HEK293 (cell line): Measurements from ENCODE around the gene ARHGEF12.
A peak's percentile ranks its signal among the peaks of the same experiment; 100 is the strongest.

Experiments used
- CTCF ChIA-PET: fragments of 350-600 bp; formaldehyde crosslinking; extraction: SDS; loops from one replicate; lab custom pipeline; 2021; ENCODE audit warnings: antibody characterized with exemption; lab: Yijun Ruan, JAX
- POLR2A ChIA-PET: fragments of 300-600 bp; formaldehyde crosslinking; extraction: SDS; loops from one replicate; lab custom pipeline; 2020; ENCODE audit warnings: antibody characterized with exemption, inconsistent platforms; lab: Yijun Ruan, JAX
- H3K27ac ChIP-seq: fragments of 200-500 bp; sonication (Bioruptor generic); 2 replicates; pipeline ENCODE4 v1.5.1; 2014; ENCODE audit warnings: low read depth, low read length, control low read depth, inconsistent platforms; ENCODE audit errors: extremely low read depth
- H3K36me3 ChIP-seq, 2 experiments: fragments of 200-500 bp in 1 of 2; sonication (Bioruptor generic) in 1 of 2; 1 replicate in 1 of 2; 2 replicates in 1 of 2; pipeline ENCODE4 v1.5.1; 2014 to 2017; ENCODE audit warnings: inconsistent platforms in 2 of 2, low read length in 2 of 2; ENCODE audit not compliant: control insufficient read depth in 2 of 2, insufficient read depth in 1 of 2
- H3K4me1 ChIP-seq: fragments of 200-500 bp; sonication (Bioruptor generic); 2 replicates; pipeline ENCODE4 v1.5.1; 2014; ENCODE audit warnings: mild to moderate bottlenecking, low read length, inconsistent platforms; ENCODE audit not compliant: control insufficient read depth, insufficient read depth
- H3K4me3 ChIP-seq: 2 replicates; pipeline ENCODE4 v1.5.1; 2011; ENCODE audit warnings: low read depth, mild to moderate bottlenecking, control low read depth, low read length, moderate library complexity
- H3K9me3 ChIP-seq: fragments of 200-500 bp; sonication (Bioruptor generic); 2 replicates; pipeline ENCODE4 v1.5.1; 2014; ENCODE audit warnings: low read depth, low read length, inconsistent platforms; ENCODE audit not compliant: control insufficient read depth, insufficient read depth
- HOXC10 ChIP-seq: sonication (generic); formaldehyde crosslinking; IDR thresholded peaks from 2 replicates; pipeline ENCODE4 v1.8.1; 2023; ENCODE audit warnings: mild to moderate bottlenecking, missing genetic modification reagents
- KLF1 ChIP-seq: fragments of 450-650 bp; formaldehyde crosslinking; IDR thresholded peaks from 2 replicates; pipeline ENCODE4 v1.5.1; 2016; ENCODE audit warnings: missing biosample characterization, missing genetic modification characterization
- KLF7 ChIP-seq: fragments of 450-650 bp; formaldehyde crosslinking; IDR thresholded peaks from 2 replicates; pipeline ENCODE4 v1.5.1; 2016; ENCODE audit warnings: missing biosample characterization, missing genetic modification characterization, borderline replicate concordance
- OVOL3 ChIP-seq: fragments of 450-650 bp; formaldehyde crosslinking; IDR thresholded peaks from 2 replicates; pipeline ENCODE4 v1.5.1; 2016; ENCODE audit warnings: missing biosample characterization, missing genetic modification characterization
- PRDM1 ChIP-seq: fragments of 450-650 bp; formaldehyde crosslinking; IDR thresholded peaks from 2 replicates; pipeline ENCODE4; 2016; ENCODE audit warnings: missing biosample characterization, missing genetic modification characterization
- RBAK ChIP-seq: fragments of 450-650 bp; formaldehyde crosslinking; IDR thresholded peaks from 2 replicates; pipeline ENCODE4 v1.5.1; 2016; ENCODE audit warnings: missing biosample characterization, missing genetic modification characterization
- ZBTB1 ChIP-seq: fragments of 450-650 bp; formaldehyde crosslinking; IDR thresholded peaks from 2 replicates; pipeline ENCODE4 v1.5.1; 2016; ENCODE audit warnings: missing biosample characterization, missing genetic modification characterization
- ZNF132 ChIP-seq: fragments of 450-650 bp; formaldehyde crosslinking; IDR thresholded peaks from 2 replicates; pipeline ENCODE4 v1.5.1; 2017; ENCODE audit warnings: missing biosample characterization, missing genetic modification characterization, borderline replicate concordance
- ZNF202 ChIP-seq: fragments of 450-650 bp; formaldehyde crosslinking; IDR thresholded peaks from 2 replicates; pipeline ENCODE4 v1.5.1; 2016; ENCODE audit warnings: missing biosample characterization, missing genetic modification characterization, borderline replicate concordance
- ZNF248 ChIP-seq: fragments of 450-650 bp; formaldehyde crosslinking; IDR thresholded peaks from 2 replicates; pipeline ENCODE4 v1.5.1; 2017; ENCODE audit warnings: missing biosample characterization, missing genetic modification characterization
- ZNF501 ChIP-seq: fragments of 450-650 bp; formaldehyde crosslinking; IDR thresholded peaks from 2 replicates; pipeline ENCODE4 v1.5.1; 2016; ENCODE audit warnings: missing biosample characterization, missing genetic modification characterization
- ZNF544 ChIP-seq: fragments of 450-650 bp; formaldehyde crosslinking; IDR thresholded peaks from 2 replicates; pipeline ENCODE4 v1.5.0; 2017; ENCODE audit warnings: missing biosample characterization, missing genetic modification characterization
- ZNF558 ChIP-seq: fragments of 450-650 bp; formaldehyde crosslinking; IDR thresholded peaks from 2 replicates; pipeline ENCODE4 v1.5.1; 2016; ENCODE audit warnings: missing biosample characterization, missing genetic modification characterization
- ZNF596 ChIP-seq: fragments of 450-650 bp; IDR thresholded peaks from 2 replicates; pipeline ENCODE4 v1.5.0; 2018; ENCODE audit warnings: missing biosample characterization, mild to moderate bottlenecking, missing genetic modification characterization, moderate library complexity
- ZNF626 ChIP-seq: fragments of 450-650 bp; sonication (Bioruptor Pico); formaldehyde crosslinking; IDR thresholded peaks from 2 replicates; pipeline ENCODE4 v1.5.1; 2018; ENCODE audit warnings: missing biosample characterization, missing genetic modification characterization, inconsistent platforms
- ZNF629 ChIP-seq: fragments of 450-650 bp; formaldehyde crosslinking; IDR thresholded peaks from 2 replicates; pipeline ENCODE4 v1.5.1; 2017; ENCODE audit warnings: missing biosample characterization, missing genetic modification characterization
- ZNF792 ChIP-seq: fragments of 450-650 bp; formaldehyde crosslinking; IDR thresholded peaks from 2 replicates; pipeline ENCODE4 v1.5.1; 2016; ENCODE audit warnings: missing biosample characterization, missing genetic modification characterization
- ZNF830 ChIP-seq: fragments of 450-650 bp; IDR thresholded peaks from 2 replicates; pipeline ENCODE4 v1.5.0; 2018; ENCODE audit warnings: missing biosample characterization, missing genetic modification characterization, low read depth, mild to moderate bottlenecking, moderate library complexity
- ZNF843 ChIP-seq: fragments of 450-650 bp; formaldehyde crosslinking; IDR thresholded peaks from 2 replicates; pipeline ENCODE4 v1.5.1; 2016; ENCODE audit warnings: missing biosample characterization, missing genetic modification characterization
- ZSCAN16 ChIP-seq: fragments of 450-650 bp; formaldehyde crosslinking; IDR thresholded peaks from 2 replicates; pipeline ENCODE4 v1.5.1; 2016; ENCODE audit warnings: missing biosample characterization, missing genetic modification characterization
- ZSCAN30 ChIP-seq: fragments of 450-650 bp; IDR thresholded peaks from 2 replicates; pipeline ENCODE4 v1.5.1; 2018; ENCODE audit warnings: missing biosample characterization, mild to moderate bottlenecking, missing genetic modification characterization, moderate library complexity
- TF ChIP-seq, protein P1 (sequence below): fragments of 450-650 bp; formaldehyde crosslinking; IDR thresholded peaks from 2 replicates; pipeline ENCODE4 v1.5.1; 2016; ENCODE audit warnings: missing biosample characterization, missing genetic modification characterization
- TF ChIP-seq, protein P2 (sequence below): fragments of 450-650 bp; IDR thresholded peaks from 2 replicates; pipeline ENCODE4 v1.5.1; 2018; ENCODE audit warnings: missing biosample characterization, mild to moderate bottlenecking, missing genetic modification characterization
- TF ChIP-seq, protein P3 (sequence below): fragments of 450-650 bp; formaldehyde crosslinking; IDR thresholded peaks from 2 replicates; pipeline ENCODE4 v1.5.1; 2017; ENCODE audit warnings: missing biosample characterization, missing genetic modification characterization
- TF ChIP-seq, protein P4 (sequence below): fragments of 450-650 bp; formaldehyde crosslinking; IDR thresholded peaks from 2 replicates; pipeline ENCODE4 v1.5.1; 2016; ENCODE audit warnings: missing biosample characterization, missing genetic modification characterization
- TF ChIP-seq, protein P5 (sequence below): fragments of 450-650 bp; formaldehyde crosslinking; IDR thresholded peaks from 2 replicates; pipeline ENCODE4 v1.5.1; 2016; ENCODE audit warnings: missing biosample characterization, missing genetic modification characterization

Gene ARHGEF12

DNA sequence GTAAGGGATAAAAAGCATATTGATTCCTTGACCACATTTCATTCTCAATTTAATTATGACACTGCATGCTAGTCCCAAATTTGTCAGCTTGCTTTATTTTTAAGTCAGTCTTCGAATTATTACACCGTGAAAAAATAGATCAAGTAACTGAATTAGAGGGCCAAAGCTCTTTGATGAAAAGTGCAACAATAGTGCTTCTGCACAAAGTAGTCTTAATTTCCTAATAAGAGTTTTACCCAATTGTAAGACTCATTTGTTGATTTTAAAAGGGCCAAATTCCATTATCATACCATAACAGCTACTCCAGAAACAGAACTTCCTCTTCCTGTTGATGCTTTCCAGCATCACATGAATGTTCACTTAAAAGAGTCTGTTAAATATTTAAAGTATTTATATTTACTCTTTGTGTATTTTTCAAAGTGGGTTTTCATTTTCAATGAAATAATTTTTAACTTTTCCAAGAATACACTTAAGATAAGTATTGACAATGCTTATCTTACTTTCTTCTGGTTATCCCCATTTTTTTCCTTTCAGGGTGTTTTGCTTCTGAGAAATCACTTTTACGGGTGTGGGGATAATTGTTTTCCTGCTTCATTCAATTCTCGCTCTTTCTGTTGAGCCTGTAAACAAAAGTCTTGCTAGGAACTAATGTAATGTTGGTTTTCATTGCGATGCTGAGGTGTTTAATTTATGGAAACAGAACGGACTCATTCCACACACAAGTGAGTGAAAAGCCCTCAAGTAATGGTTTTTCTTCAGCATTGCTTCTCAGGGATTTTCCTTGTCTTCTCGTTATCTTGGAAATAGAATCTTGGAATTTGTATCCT lies 2.1 kb downstream of the ARHGEF12 start (continued):
- TF ChIP-seq, protein P1, sequence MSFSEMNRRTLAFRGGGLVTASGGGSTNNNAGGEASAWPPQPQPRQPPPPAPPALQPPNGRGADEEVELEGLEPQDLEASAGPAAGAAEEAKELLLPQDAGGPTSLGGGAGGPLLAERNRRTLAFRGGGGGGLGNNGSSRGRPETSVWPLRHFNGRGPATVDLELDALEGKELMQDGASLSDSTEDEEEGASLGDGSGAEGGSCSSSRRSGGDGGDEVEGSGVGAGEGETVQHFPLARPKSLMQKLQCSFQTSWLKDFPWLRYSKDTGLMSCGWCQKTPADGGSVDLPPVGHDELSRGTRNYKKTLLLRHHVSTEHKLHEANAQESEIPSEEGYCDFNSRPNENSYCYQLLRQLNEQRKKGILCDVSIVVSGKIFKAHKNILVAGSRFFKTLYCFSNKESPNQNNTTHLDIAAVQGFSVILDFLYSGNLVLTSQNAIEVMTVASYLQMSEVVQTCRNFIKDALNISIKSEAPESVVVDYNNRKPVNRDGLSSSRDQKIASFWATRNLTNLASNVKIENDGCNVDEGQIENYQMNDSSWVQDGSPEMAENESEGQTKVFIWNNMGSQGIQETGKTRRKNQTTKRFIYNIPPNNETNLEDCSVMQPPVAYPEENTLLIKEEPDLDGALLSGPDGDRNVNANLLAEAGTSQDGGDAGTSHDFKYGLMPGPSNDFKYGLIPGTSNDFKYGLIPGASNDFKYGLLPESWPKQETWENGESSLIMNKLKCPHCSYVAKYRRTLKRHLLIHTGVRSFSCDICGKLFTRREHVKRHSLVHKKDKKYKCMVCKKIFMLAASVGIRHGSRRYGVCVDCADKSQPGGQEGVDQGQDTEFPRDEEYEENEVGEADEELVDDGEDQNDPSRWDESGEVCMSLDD (tag by site-specific recombination) = no peak
- TF ChIP-seq PRDM1 = peak; percentile 79

DNA sequence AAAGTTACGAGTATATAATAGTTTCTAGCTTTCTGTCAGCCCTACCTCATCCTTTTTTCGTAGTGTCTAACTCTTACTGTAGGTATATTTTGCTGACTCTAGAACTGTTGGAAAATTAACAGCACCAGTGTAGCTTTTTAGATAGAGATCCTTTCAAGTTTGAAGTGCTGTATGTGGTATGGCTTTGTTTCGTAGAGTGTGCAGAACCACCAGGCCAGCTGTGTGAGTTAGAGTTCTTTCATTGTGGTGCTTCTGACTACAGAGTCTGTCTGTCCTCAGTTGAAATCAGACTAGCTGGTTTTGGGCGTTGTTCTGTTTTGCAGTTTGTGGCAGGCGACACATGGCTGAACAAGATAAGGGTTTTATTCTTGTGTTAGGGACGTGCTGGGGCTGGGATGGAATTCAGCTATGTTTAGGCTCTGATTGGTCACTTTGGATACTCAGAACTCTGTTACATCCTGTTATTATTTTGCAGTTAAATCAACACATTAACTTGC lies 3.2 kb downstream of the ARHGEF12 start:
- CTCF ChIA-PET = interaction anchor here (1.1 to 1.3 kb wide), 2 partner anchors 8 to 93 kb away, joined by 4 to 6 read pairs; no protein-coding TSS in a partner anchor
- Histone ChIP-seq H3K4me3 (peak overlapping the region; percentile 84), H3K9me3 (no peaks in the 10 kb centered on the region), H3K36me3 (no peaks in the 10 kb centered on the region), H3K4me1 (peaks cover 2% of the 10 kb centered on the region; the same call in 1 of the 2 replicates), H3K27ac (no peak overlapping the region)
- POLR2A ChIA-PET = interaction anchor here (0.6 to 1.2 kb wide), 2 partner anchors 64 to 102 kb away, joined by 3 read pairs; no protein-coding TSS in a partner anchor
- TF ChIP-seq ZNF830 = no peak
- TF ChIP-seq ZNF132 (tag by site-specific recombination) = no peak
- TF ChIP-seq ZBTB1 (tag by site-specific recombination) = no peak
- TF ChIP-seq KLF7 = peak; percentile 87; the same call in 1 of the 2 replicates
- no peak for TF ChIP-seq OVOL3
- TF ChIP-seq ZNF202 (tag by site-specific recombination) = no peak
- TF ChIP-seq, protein P2, sequence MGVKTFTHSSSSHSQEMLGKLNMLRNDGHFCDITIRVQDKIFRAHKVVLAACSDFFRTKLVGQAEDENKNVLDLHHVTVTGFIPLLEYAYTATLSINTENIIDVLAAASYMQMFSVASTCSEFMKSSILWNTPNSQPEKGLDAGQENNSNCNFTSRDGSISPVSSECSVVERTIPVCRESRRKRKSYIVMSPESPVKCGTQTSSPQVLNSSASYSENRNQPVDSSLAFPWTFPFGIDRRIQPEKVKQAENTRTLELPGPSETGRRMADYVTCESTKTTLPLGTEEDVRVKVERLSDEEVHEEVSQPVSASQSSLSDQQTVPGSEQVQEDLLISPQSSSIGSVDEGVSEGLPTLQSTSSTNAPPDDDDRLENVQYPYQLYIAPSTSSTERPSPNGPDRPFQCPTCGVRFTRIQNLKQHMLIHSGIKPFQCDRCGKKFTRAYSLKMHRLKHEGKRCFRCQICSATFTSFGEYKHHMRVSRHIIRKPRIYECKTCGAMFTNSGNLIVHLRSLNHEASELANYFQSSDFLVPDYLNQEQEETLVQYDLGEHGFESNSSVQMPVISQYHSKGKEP (tag by site-specific recombination) = no peak
- TF ChIP-seq ZNF544 = no peak
- TF ChIP-seq ZNF843 (tag by site-specific recombination) = no peak
- TF ChIP-seq ZNF629 (tag by site-specific recombination) = no peak
- no peak for TF ChIP-seq ZSCAN16
- TF ChIP-seq ZNF792 (tag by site-specific recombination) = no peak
- TF ChIP-seq KLF1 = no peak; the same call in 1 of the 2 replicates
- no peak for TF ChIP-seq ZNF626 (tag by site-specific recombination)
- TF ChIP-seq RBAK (tag by site-specific recombination) = no peak
- TF ChIP-seq ZNF501 (tag by site-specific recombination) = no peak
- no peak for TF ChIP-seq ZNF596 (tag by site-specific recombination)
- no peak for TF ChIP-seq ZNF558
- TF ChIP-seq, protein P3, sequence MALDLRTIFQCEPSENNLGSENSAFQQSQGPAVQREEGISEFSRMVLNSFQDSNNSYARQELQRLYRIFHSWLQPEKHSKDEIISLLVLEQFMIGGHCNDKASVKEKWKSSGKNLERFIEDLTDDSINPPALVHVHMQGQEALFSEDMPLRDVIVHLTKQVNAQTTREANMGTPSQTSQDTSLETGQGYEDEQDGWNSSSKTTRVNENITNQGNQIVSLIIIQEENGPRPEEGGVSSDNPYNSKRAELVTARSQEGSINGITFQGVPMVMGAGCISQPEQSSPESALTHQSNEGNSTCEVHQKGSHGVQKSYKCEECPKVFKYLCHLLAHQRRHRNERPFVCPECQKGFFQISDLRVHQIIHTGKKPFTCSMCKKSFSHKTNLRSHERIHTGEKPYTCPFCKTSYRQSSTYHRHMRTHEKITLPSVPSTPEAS (tag by site-specific recombination) = no peak
- TF ChIP-seq ZNF248 (tag by site-specific recombination) = no peak
- TF ChIP-seq, protein P4, sequence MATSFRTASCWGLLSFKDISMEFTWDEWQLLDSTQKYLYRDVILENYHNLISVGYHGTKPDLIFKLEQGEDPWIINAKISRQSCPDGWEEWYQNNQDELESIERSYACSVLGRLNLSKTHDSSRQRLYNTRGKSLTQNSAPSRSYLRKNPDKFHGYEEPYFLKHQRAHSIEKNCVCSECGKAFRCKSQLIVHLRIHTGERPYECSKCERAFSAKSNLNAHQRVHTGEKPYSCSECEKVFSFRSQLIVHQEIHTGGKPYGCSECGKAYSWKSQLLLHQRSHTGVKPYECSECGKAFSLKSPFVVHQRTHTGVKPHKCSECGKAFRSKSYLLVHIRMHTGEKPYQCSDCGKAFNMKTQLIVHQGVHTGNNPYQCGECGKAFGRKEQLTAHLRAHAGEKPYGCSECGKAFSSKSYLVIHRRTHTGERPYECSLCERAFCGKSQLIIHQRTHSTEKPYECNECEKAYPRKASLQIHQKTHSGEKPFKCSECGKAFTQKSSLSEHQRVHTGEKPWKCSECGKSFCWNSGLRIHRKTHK (tag by site-specific recombination) = no peak
- TF ChIP-seq HOXC10 (CRISPR knock-in tag) = no peak
- peak; percentile 24; the same call in 1 of the 2 replicates for TF ChIP-seq ZSCAN30
- TF ChIP-seq, protein P5, sequence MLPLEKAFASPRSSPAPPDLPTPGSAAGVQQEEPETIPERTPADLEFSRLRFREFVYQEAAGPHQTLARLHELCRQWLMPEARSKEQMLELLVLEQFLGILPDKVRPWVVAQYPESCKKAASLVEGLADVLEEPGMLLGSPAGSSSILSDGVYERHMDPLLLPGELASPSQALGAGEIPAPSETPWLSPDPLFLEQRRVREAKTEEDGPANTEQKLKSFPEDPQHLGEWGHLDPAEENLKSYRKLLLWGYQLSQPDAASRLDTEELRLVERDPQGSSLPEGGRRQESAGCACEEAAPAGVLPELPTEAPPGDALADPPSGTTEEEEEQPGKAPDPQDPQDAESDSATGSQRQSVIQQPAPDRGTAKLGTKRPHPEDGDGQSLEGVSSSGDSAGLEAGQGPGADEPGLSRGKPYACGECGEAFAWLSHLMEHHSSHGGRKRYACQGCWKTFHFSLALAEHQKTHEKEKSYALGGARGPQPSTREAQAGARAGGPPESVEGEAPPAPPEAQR (tag by site-specific recombination) = no peak
